Midbrain (tissue), 1 donor: ENCODE results near the gene ST3GAL4.
"Not testable (repeated sequence)": the region's sequence is repeated elsewhere in the genome, so short reads cannot be mapped to it uniquely, and the experiment has no call there.

Experiments
- DNase-seq: peaks from one replicate; lab custom pipeline; 2025; lab: John Stamatoyannopoulos, UW

Gene ST3GAL4

GRCh38 chr11:126355324-126355925 is at the start of gene ST3GAL4:
ST3GAL4 (plus strand) TSS chr11:126355686; CDS start chr11:126406156, 50,470 bp downstream.
- DNase-seq: peak; percentile 80

GRCh38 chr11:126305699-126306098 is 49.8 kb upstream of the ST3GAL4 start:
- no peak for DNase-seq

GRCh38 chr11:126307706-126308105 is 47.8 kb upstream of the ST3GAL4 start:
- peak; percentile 16 for DNase-seq

- peak; percentile 44 for DNase-seq
Observed at GRCh38 chr11:126308271-126308671, 47.2 kb upstream of the ST3GAL4 start.

- DNase-seq: not testable (repeated sequence)
Observed at GRCh38 chr11:126308771-126309170, 46.7 kb upstream of the ST3GAL4 start.

GRCh38 chr11:126310200-126310991 is 45.1 kb upstream of the ST3GAL4 start:
- DNase-seq: peak; percentile 87

GRCh38 chr11:126310992-126311310 is 44.5 kb upstream of the ST3GAL4 start:
- no peak for DNase-seq

- DNase-seq: no peak
Observed at GRCh38 chr11:126311401-126312291, 43.8 kb upstream of the ST3GAL4 start.

GRCh38 chr11:126312961-126313360 is 42.5 kb upstream of the ST3GAL4 start:
- DNase-seq: no peak

GRCh38 chr11:126313826-126314225 is 41.7 kb upstream of the ST3GAL4 start:
- DNase-seq: no peak

GRCh38 chr11:126317432-126317755 is 38.1 kb upstream of the ST3GAL4 start:
- DNase-seq: no peak

- DNase-seq: peak; percentile 43
Observed at GRCh38 chr11:126317756-126318573, 37.5 kb upstream of the ST3GAL4 start.

- DNase-seq: peak; percentile 11
Observed at GRCh38 chr11:126318574-126319373, 36.7 kb upstream of the ST3GAL4 start.

GRCh38 chr11:126319374-126319740 is 36.1 kb upstream of the ST3GAL4 start:
- no peak for DNase-seq

GRCh38 chr11:126322996-126323395 is 32.5 kb upstream of the ST3GAL4 start:
- DNase-seq: no peak

- DNase-seq: no peak
Observed at GRCh38 chr11:126327281-126328000, 28.0 kb upstream of the ST3GAL4 start.

- no peak for DNase-seq
Observed at GRCh38 chr11:126328001-126328390, 27.5 kb upstream of the ST3GAL4 start.

- DNase-seq: no peak
Observed at GRCh38 chr11:126328444-126328843, 27.0 kb upstream of the ST3GAL4 start.

GRCh38 chr11:126328938-126329643 is 26.4 kb upstream of the ST3GAL4 start:
- no peak for DNase-seq
